IMR-90 (cell line): ENCODE results near the gene CDKL1. TPM values are rescaled to one million over a fixed set of nuclear protein-coding genes. Genes with fewer than 3 reads are reported as not detected.

ENCODE experiments used
- ATAC-seq: fragments of 200-7000 bp; cut with Tn5 transposase; 2 replicates; pipeline ENCODE4 v1.9.1; 2020; ENCODE audit warnings: low read depth, mild to moderate bottlenecking, moderate library complexity
- BruUV-seq: library from RNA; stranded (reverse); fragments of 400-500 nt; replicated peaks from 2 replicates; lab custom pipeline; 2021; lab: Mats Ljungman, UMichigan
- CTCF ChIA-PET: fragments of 300-600 bp; formaldehyde crosslinking; extraction: SDS; loops from one replicate; lab custom pipeline; 2021; ENCODE audit warnings: antibody characterized with exemption; lab: Yijun Ruan, JAX
- POLR2A ChIA-PET: fragments of 300-600 bp; sonication (Branson Sonifier 250); formaldehyde crosslinking; loops from one replicate; lab custom pipeline; 2022; ENCODE audit warnings: antibody characterized with exemption; ENCODE audit not compliant: unreplicated experiment; lab: Charles Lee
- DNase-seq: peaks from one replicate; pipeline ENCODE4 v3.0.0; 2013
- H2AFZ ChIP-seq: replicated peaks from 2 replicates; pipeline ENCODE3; 2013; ENCODE audit warnings: low read length, mild to moderate bottlenecking; ENCODE audit not compliant: poor library complexity
- H2AK5ac ChIP-seq: 2 replicates; pipeline ENCODE4 v1.6.1; 2013; ENCODE audit warnings: low read depth, low read length, inconsistent platforms
- H2AK9ac ChIP-seq: replicated peaks from 2 replicates; pipeline ENCODE3; 2013; ENCODE audit warnings: mild to moderate bottlenecking, low read depth, low read length, moderate library complexity; ENCODE audit not compliant: poor library complexity
- H2BK120ac ChIP-seq: 2 replicates; pipeline ENCODE4 v1.6.1; 2013; ENCODE audit warnings: low read depth, low read length, inconsistent platforms
- H2BK15ac ChIP-seq: 3 replicates; pipeline ENCODE4 v1.6.1; 2013; ENCODE audit warnings: low read depth, low read length, inconsistent platforms
- H2BK20ac ChIP-seq: 2 replicates; pipeline ENCODE4 v1.6.1; 2013; ENCODE audit warnings: low read depth, mild to moderate bottlenecking, inconsistent platforms, low read length, moderate library complexity
- H2BK5ac ChIP-seq: 2 replicates; pipeline ENCODE4 v1.6.1; 2013; ENCODE audit warnings: mild to moderate bottlenecking, low read depth, low read length, inconsistent platforms; ENCODE audit not compliant: poor library complexity, severe bottlenecking
- H3K14ac ChIP-seq: replicated peaks from 2 replicates; pipeline ENCODE4 v1.6.1; 2013; ENCODE audit warnings: low read depth, low read length, inconsistent platforms
- H3K18ac ChIP-seq: 2 replicates; pipeline ENCODE4 v1.6.1; 2013; ENCODE audit warnings: low read depth, low read length, control low read depth
- H3K23ac ChIP-seq: 2 replicates; pipeline ENCODE4 v1.6.1; 2013; ENCODE audit warnings: low read depth, low read length, inconsistent platforms
- H3K27ac ChIP-seq: 2 replicates; pipeline ENCODE4 v1.5.1; 2013; ENCODE audit warnings: mild to moderate bottlenecking, control low read depth, low read length; ENCODE audit not compliant: insufficient read depth
- H3K27me3 ChIP-seq: 2 replicates; pipeline ENCODE4 v1.6.1; 2013; ENCODE audit warnings: low read length; ENCODE audit not compliant: control insufficient read depth, insufficient read depth
- H3K36me3 ChIP-seq: 2 replicates; pipeline ENCODE4 v1.6.1; 2013; ENCODE audit warnings: low read length, mixed read lengths; ENCODE audit not compliant: control insufficient read depth, insufficient read depth
- H3K4ac ChIP-seq: 2 replicates; pipeline ENCODE4 v1.6.1; 2013; ENCODE audit warnings: low read depth, low read length, inconsistent platforms
- H3K4me1 ChIP-seq: 2 replicates; pipeline ENCODE4 v1.6.1; 2013; ENCODE audit warnings: low read length, mixed read lengths; ENCODE audit not compliant: control insufficient read depth, insufficient read depth
- H3K4me2 ChIP-seq: 2 replicates; pipeline ENCODE4 v1.6.1; 2013; ENCODE audit warnings: low read depth, mild to moderate bottlenecking, control low read depth, low read length, moderate library complexity
- H3K4me3 ChIP-seq: 2 replicates; pipeline ENCODE4 v1.5.1; 2013; ENCODE audit warnings: low read depth, mild to moderate bottlenecking, control low read depth, low read length, moderate library complexity; ENCODE audit not compliant: insufficient read depth
- H3K56ac ChIP-seq: 2 replicates; pipeline ENCODE4 v1.6.1; 2013; ENCODE audit warnings: low read length, inconsistent platforms; ENCODE audit not compliant: insufficient read depth; ENCODE audit errors: extremely low read depth
- H3K79me1 ChIP-seq, 2 experiments: 2 replicates each; pipeline ENCODE4 v1.6.1; 2013; ENCODE audit warnings: low read length in 2 of 2, inconsistent platforms in 1 of 2, low read depth in 1 of 2
- H3K9ac ChIP-seq: 2 replicates; pipeline ENCODE4 v1.6.1; 2013; ENCODE audit warnings: low read depth, low read length, control low read depth
- H3K9me1 ChIP-seq: 2 replicates; pipeline ENCODE4 v1.6.1; 2013; ENCODE audit warnings: low read length, inconsistent platforms; ENCODE audit not compliant: insufficient read depth
- H3K9me3 ChIP-seq: 2 replicates; pipeline ENCODE4 v1.6.1; 2013; ENCODE audit warnings: low read length; ENCODE audit not compliant: control insufficient read depth, insufficient read depth
- H4K20me1 ChIP-seq: 2 replicates; pipeline ENCODE4 v1.6.1; 2013; ENCODE audit warnings: low read length, inconsistent platforms; ENCODE audit not compliant: insufficient read depth
- H4K5ac ChIP-seq: 2 replicates; pipeline ENCODE4 v1.6.1; 2013; ENCODE audit warnings: mild to moderate bottlenecking, low read depth, low read length, control low read depth
- H4K8ac ChIP-seq, 2 experiments: 2 replicates each; pipeline ENCODE4 v1.6.1; 2013; ENCODE audit warnings: low read depth in 2 of 2, low read length in 2 of 2, control low read depth in 1 of 2, inconsistent platforms in 1 of 2
- H4K91ac ChIP-seq: 2 replicates; pipeline ENCODE4 v1.6.1; 2013; ENCODE audit warnings: low read depth, low read length, inconsistent platforms; ENCODE audit not compliant: insufficient read depth
- CEBPB ChIP-seq: IDR thresholded peaks from 2 replicates; pipeline ENCODE4 v1.6.1; 2012; ENCODE audit warnings: low read depth, low read length, improper control_type of control experiment
- CHD1 ChIP-seq: IDR thresholded peaks from 2 replicates; pipeline ENCODE4 v1.6.1; 2012; ENCODE audit warnings: low read depth, low read length, improper control_type of control experiment
- FOS ChIP-seq: fragments of 150-350 bp; IDR thresholded peaks from 2 replicates; pipeline ENCODE4 v1.6.1; 2016; ENCODE audit warnings: low read depth, low read length
- MAZ ChIP-seq: IDR thresholded peaks from 2 replicates; pipeline ENCODE4 v1.6.1; 2012; ENCODE audit warnings: low read depth, mild to moderate bottlenecking, low read length, improper control_type of control experiment, moderate library complexity, borderline replicate concordance
- MXI1 ChIP-seq: IDR thresholded peaks from 2 replicates; pipeline ENCODE4 v1.6.1; 2012; ENCODE audit warnings: low read depth, mild to moderate bottlenecking, low read length, moderate library complexity, borderline replicate concordance
- NFE2L2 ChIP-seq: fragments of 150-350 bp; IDR thresholded peaks from 2 replicates; pipeline ENCODE4 v1.6.1; 2016; ENCODE audit warnings: low read depth, mild to moderate bottlenecking, low read length
- POLR2A ChIP-seq: IDR thresholded peaks from 2 replicates; pipeline ENCODE4 v1.6.1; 2012; ENCODE audit warnings: mild to moderate bottlenecking, low read depth, low read length
- RAD21 ChIP-seq: IDR thresholded peaks from 2 replicates; pipeline ENCODE4 v1.6.1; 2012; ENCODE audit warnings: low read length, improper control_type of control experiment
- RCOR1 ChIP-seq: IDR thresholded peaks from 2 replicates; pipeline ENCODE4 v1.6.1; 2012; ENCODE audit warnings: mild to moderate bottlenecking, low read length, improper control_type of control experiment; ENCODE audit not compliant: insufficient replicate concordance
- RFX5 ChIP-seq: IDR thresholded peaks from 2 replicates; pipeline ENCODE4 v1.8.0; 2012; ENCODE audit warnings: low read depth, mild to moderate bottlenecking, low read length, moderate library complexity
- SMC3 ChIP-seq: fragments of 150-350 bp; IDR thresholded peaks from 2 replicates; pipeline ENCODE4 v1.6.1; 2016; ENCODE audit warnings: low read depth, mild to moderate bottlenecking, antibody characterized with exemption, low read length, moderate library complexity
- WGBS, 2 experiments: methylation state at CpG; one replicate each; pipeline versions ENCODE4 v1.1.5 to v1.1.7; 2013; ENCODE audit warnings: missing lambda C conversion rate in 2 of 2; ENCODE audit not compliant: insufficient read length in 1 of 2; ENCODE audit errors: extremely low coverage in 2 of 2; 5-methylcytosine and 5-hydroxymethylcytosine counted together
- dilution Hi-C: fragments of 300-500 bp; cut with HindIII; formaldehyde crosslinking; loops from one replicate; pipeline ENCODE4 v1.14.3; 2018; ENCODE audit warnings: low sequenced_read_pairs; ENCODE audit not compliant: unreplicated experiment
- in situ Hi-C: fragments of 300-500 bp; cut with MboI; formaldehyde crosslinking; loops from 3 replicates; pipeline ENCODE4 v1.14.3; 2019; ENCODE audit warnings: low sequenced_read_pairs, inconsistent platforms, mixed read lengths
- intact Hi-C: fragments of 100-400 bp; cut with micrococcal nuclease; formaldehyde crosslinking; loops from 2 replicates; pipeline ENCODE4 v1.10.0; 2022
- polyA plus RNA-seq, 3 experiments: library from polyadenylated mRNA; depleted of rRNA; stranded (reverse); fragments of >200 nt; gene quantifications; 2 replicates each; pipeline ENCODE4 v1.2.3, GENCODE V29; 2012; ENCODE audit warnings: low replicate concordance in 1 of 3
- total RNA-seq: library from RNA; depleted of rRNA; stranded (reverse); fragments of >200 nt; gene quantifications from 2 replicates; pipeline ENCODE4 v1.2.3, GENCODE V29; 2012
- TF ChIP-seq, protein P1 (sequence below): fragments of 150-350 bp; IDR thresholded peaks from 2 replicates; pipeline ENCODE4 v1.6.1; 2016; ENCODE audit warnings: low read depth, mild to moderate bottlenecking, low read length, moderate library complexity, borderline replicate concordance
- TF ChIP-seq, protein P2 (sequence below): conservative IDR thresholded peaks from 2 replicates; pipeline ENCODE4 v1.5.1; 2012; ENCODE audit warnings: mild to moderate bottlenecking, low read depth, low read length, improper control_type of control experiment
- TF ChIP-seq, protein P3 (sequence below): fragments of 150-350 bp; IDR thresholded peaks from 2 replicates; pipeline ENCODE4 v1.6.1; 2017; ENCODE audit warnings: mild to moderate bottlenecking, antibody characterized with exemption, low read length, low read depth

The CDKL1 gene
- total and polyA plus RNA-seq, 2 of the 4 experiments (the other 2 are of a cell fraction) = 1.9 to 3.8 TPM

DNA sequence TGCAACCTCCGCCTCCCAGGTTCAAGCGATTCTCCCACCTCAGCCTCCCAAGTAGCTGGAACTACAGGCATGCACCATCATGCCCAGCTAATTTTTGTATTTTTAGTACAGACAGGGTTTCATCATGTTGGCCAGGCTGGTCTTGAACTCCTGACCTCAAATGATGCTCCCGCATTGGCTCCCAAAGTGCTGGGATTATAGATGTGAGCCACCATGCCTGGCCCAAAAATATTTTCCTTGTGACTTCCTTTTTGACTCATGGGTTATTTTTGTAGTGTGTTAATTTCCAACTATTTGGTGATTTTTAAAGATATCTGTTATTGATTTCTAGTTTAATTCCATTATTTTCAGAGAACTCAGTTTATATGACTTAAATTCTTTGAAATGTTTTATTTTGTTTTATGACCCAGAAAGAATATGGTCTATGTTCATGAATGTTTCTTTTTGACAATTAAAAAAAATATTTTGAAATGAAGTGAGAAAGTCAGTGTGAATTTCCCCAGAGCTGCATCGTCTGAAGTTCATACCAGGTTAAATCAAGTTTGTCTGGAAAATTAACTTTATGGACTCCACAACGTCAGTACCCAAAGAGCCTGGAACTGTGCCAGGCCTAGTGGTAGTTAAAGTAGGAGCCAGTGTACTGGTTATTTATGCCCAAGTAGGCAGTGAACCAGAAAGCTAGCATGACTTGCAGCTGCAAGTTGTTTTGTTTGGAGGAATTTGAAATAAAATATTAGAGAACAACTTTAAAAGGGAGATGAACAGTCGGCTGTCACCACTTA is 2.8 kb upstream of the CDKL1 start:
- Histone ChIP-seq H3K56ac (no peak overlapping the region; the same call in 1 of the 2 replicates), H3K4me1 (peaks cover 26% of the 10 kb centered on the region), H3K18ac (peak overlapping the region; percentile 79), H3K23ac (peak overlapping the region; percentile 2; the same call in 1 of the 2 replicates), H3K14ac (peak overlapping the region; percentile 64; the same call in 1 of the 2 replicates), H2BK15ac (peak overlapping the region; percentile 0; the same call in 1 of the 3 replicates), H3K36me3 (no peaks in the 10 kb centered on the region), H2AK5ac (no peak overlapping the region), H3K4ac (peak overlapping the region; percentile 38), H4K91ac (peak overlapping the region; percentile 29; the same call in 1 of the 2 replicates), H2BK20ac (peak overlapping the region; percentile 53), H3K4me3 (no peak overlapping the region), H3K79me1 (peaks cover 0 to 6% of the 10 kb centered on the region in 2 experiments; a peak in 1 of 4 replicates), H2BK120ac (peak overlapping the region; percentile 27), H3K27ac (peak overlapping the region; percentile 86; the same call in 1 of the 2 replicates), H3K9me1 (peaks cover 15% of the 10 kb centered on the region), H4K8ac (peak overlapping the region in 1 of 2 experiments; percentile 3; a peak in 1 of 4 replicates), H4K5ac (peak overlapping the region; percentile 74), H2BK5ac (peak overlapping the region; percentile 15), H2AFZ (no peak overlapping the region), H2AK9ac (no peak overlapping the region), H3K9ac (no peak overlapping the region), H4K20me1 (peaks cover 3% of the 10 kb centered on the region; the same call in 1 of the 2 replicates), H3K9me3 (no peaks in the 10 kb centered on the region), H3K4me2 (peak overlapping the region; percentile 93), H3K27me3 (no peaks in the 10 kb centered on the region)
- intact Hi-C loops (loop anchor here (5.0 kb wide), 1 partner anchor 133 kb away; the partner anchor contains the start of gene MAP4K5), in situ Hi-C loops (no loop called here), dilution Hi-C loops (no loop called here)
- ChIA-PET POLR2A (no interaction called here), CTCF (interaction anchor here (1.3 kb wide), 1 partner anchor 57 kb away, joined by 4 read pairs; no protein-coding TSS in a partner anchor)
- WGBS, 2 experiments = no CpG with 5 or more reads among the region's 6 CpGs
- BruUV-seq = no TSS peak
- ATAC-seq = no peak
- DNase-seq = peak; percentile 39
- TF ChIP-seq, protein P1, sequence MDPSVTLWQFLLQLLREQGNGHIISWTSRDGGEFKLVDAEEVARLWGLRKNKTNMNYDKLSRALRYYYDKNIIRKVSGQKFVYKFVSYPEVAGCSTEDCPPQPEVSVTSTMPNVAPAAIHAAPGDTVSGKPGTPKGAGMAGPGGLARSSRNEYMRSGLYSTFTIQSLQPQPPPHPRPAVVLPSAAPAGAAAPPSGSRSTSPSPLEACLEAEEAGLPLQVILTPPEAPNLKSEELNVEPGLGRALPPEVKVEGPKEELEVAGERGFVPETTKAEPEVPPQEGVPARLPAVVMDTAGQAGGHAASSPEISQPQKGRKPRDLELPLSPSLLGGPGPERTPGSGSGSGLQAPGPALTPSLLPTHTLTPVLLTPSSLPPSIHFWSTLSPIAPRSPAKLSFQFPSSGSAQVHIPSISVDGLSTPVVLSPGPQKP = no peak
- TF ChIP-seq MAZ = no peak
- no peak for TF ChIP-seq RAD21
- no peak for TF ChIP-seq RCOR1
- TF ChIP-seq CEBPB = no peak
- no peak for TF ChIP-seq POLR2A
- TF ChIP-seq, protein P2, sequence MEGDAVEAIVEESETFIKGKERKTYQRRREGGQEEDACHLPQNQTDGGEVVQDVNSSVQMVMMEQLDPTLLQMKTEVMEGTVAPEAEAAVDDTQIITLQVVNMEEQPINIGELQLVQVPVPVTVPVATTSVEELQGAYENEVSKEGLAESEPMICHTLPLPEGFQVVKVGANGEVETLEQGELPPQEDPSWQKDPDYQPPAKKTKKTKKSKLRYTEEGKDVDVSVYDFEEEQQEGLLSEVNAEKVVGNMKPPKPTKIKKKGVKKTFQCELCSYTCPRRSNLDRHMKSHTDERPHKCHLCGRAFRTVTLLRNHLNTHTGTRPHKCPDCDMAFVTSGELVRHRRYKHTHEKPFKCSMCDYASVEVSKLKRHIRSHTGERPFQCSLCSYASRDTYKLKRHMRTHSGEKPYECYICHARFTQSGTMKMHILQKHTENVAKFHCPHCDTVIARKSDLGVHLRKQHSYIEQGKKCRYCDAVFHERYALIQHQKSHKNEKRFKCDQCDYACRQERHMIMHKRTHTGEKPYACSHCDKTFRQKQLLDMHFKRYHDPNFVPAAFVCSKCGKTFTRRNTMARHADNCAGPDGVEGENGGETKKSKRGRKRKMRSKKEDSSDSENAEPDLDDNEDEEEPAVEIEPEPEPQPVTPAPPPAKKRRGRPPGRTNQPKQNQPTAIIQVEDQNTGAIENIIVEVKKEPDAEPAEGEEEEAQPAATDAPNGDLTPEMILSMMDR = no peak
- no peak for TF ChIP-seq NFE2L2
- TF ChIP-seq, protein P3, sequence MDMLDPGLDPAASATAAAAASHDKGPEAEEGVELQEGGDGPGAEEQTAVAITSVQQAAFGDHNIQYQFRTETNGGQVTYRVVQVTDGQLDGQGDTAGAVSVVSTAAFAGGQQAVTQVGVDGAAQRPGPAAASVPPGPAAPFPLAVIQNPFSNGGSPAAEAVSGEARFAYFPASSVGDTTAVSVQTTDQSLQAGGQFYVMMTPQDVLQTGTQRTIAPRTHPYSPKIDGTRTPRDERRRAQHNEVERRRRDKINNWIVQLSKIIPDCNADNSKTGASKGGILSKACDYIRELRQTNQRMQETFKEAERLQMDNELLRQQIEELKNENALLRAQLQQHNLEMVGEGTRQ = no peak
- no peak for TF ChIP-seq MXI1
- no peak for TF ChIP-seq SMC3
- no peak for TF ChIP-seq FOS
- TF ChIP-seq RFX5 = no peak
- TF ChIP-seq CHD1 = no peak
